Measurements from ENCODE around the gene NMS. TPM values are rescaled to one million over a fixed set of nuclear protein-coding genes. Genes with fewer than 3 reads are reported as not detected.

NMS gene
- total and polyA plus RNA-seq, 2 of the 13 experiments (the other 11 are each of a cell fraction or from before 2014, with no cell fraction given), result not detected

DNA sequence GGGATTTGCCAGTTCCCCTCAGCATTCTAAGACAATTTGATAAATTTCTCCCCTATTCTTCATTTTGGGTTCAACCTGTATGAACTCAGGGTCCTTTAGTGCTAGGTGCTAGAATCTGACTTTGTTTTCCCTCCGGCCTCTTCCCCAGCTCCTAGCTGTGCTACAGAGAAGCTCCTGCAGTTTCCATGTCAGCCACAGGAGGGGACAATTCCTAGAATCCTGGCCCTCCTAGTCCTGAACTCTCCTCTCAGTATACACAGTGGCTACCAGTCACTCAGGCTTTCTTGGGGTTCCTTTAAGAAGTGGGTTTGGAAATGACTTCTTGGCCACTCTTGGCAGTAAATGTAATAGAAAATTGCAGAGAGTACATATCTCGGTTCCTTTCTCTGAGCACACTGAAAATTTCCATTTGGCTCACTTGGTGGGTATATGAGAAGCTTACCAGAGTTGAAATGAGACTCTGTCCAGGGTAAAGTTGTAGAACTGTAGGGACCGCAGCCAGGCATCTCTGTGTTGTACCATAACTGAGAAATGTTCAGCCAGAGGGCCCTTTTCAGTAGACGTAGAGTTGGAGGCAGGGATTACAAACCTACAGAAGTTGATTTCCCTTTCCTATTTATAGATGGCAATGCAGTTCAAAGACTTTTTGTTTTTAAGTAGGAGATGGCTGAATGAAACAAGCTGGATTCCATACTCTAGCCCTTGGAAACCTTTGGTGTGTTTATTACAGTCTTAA, 47.8 kb upstream of the NMS start (continued):
- TF ChIP-seq, protein P1, sequence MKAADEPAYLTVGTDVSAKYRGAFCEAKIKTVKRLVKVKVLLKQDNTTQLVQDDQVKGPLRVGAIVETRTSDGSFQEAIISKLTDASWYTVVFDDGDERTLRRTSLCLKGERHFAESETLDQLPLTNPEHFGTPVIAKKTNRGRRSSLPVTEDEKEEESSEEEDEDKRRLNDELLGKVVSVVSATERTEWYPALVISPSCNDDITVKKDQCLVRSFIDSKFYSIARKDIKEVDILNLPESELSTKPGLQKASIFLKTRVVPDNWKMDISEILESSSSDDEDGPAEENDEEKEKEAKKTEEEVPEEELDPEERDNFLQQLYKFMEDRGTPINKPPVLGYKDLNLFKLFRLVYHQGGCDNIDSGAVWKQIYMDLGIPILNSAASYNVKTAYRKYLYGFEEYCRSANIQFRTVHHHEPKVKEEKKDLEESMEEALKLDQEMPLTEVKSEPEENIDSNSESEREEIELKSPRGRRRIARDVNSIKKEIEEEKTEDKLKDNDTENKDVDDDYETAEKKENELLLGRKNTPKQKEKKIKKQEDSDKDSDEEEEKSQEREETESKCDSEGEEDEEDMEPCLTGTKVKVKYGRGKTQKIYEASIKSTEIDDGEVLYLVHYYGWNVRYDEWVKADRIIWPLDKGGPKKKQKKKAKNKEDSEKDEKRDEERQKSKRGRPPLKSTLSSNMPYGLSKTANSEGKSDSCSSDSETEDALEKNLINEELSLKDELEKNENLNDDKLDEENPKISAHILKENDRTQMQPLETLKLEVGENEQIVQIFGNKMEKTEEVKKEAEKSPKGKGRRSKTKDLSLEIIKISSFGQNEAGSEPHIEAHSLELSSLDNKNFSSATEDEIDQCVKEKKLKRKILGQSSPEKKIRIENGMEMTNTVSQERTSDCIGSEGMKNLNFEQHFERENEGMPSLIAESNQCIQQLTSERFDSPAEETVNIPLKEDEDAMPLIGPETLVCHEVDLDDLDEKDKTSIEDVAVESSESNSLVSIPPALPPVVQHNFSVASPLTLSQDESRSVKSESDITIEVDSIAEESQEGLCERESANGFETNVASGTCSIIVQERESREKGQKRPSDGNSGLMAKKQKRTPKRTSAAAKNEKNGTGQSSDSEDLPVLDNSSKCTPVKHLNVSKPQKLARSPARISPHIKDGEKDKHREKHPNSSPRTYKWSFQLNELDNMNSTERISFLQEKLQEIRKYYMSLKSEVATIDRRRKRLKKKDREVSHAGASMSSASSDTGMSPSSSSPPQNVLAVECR (CRISPR knock-in tag; IDR thresholded peaks at IDR 0.05; ENCODE audit: borderline replicate concordance), result no peak
- TF ChIP-seq, protein P2, sequence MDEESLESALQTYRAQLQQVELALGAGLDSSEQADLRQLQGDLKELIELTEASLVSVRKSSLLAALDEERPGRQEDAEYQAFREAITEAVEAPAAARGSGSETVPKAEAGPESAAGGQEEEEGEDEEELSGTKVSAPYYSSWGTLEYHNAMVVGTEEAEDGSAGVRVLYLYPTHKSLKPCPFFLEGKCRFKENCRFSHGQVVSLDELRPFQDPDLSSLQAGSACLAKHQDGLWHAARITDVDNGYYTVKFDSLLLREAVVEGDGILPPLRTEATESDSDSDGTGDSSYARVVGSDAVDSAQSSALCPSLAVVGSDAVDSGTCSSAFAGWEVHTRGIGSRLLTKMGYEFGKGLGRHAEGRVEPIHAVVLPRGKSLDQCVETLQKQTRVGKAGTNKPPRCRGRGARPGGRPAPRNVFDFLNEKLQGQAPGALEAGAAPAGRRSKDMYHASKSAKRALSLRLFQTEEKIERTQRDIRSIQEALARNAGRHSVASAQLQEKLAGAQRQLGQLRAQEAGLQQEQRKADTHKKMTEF (CRISPR knock-in tag; IDR thresholded peaks at IDR 0.05), result no peak
- TF ChIP-seq KDM4B (CRISPR knock-in tag; IDR thresholded peaks at IDR 0.05), result no peak

DNA sequence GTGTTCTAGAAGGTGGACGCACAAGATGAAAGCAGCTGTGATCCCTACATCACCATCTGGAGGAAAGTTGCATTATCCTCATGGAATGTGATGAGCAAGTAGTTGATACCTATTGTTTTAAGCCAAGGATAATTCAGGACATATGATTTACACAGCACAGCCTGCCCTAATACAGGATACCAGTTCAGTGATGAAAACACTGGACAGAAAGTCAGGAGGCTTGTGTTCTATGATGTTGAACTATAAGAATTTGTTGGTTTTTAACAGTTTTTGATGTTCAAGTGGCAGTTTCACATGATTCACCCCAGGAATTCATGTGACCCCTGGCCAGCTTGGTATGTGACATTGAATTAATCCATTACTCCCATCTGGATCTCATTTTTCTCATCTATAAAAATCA, 46.7 kb upstream of the NMS start:
- H3K4me2 ChIP-seq (ENCODE audit: low read depth, low read length), result no peak overlapping the region

More for the DNA sequence above, 46.7 kb upstream of the NMS start:
- in situ Hi-C loops (cut with HindIII; ENCODE audit: extremely low pct_ligation_motif_present, low pct_unique_long_range_greater_than_20kb) (no loop called here), intact Hi-C loops (cut with micrococcal nuclease; ENCODE audit: unreplicated experiment) (no loop called here)
- Histone ChIP-seq H3K9ac (ENCODE audit: insufficient read depth, low read depth, low read length) (no peak overlapping the region), H3K27me3 (ENCODE audit: control insufficient read depth in 1 of 2, insufficient read depth in 2 of 2, low read length in 2 of 2) (peaks cover 0 to 5% of the 10 kb centered on the region in 2 experiments; a peak in 1 of 5 replicates), H3K36me3 (replicated peaks in 1 of 2; ENCODE audit: control insufficient read depth in 1 of 2, insufficient read depth in 2 of 2, low read length in 2 of 2) (no peaks in the 10 kb centered on the region), H3K9me3 (ENCODE audit: low read length) (no peaks in the 10 kb centered on the region), H4K20me1 (ENCODE audit: insufficient read depth, low read length) (no peaks in the 10 kb centered on the region), H3K79me2 (ENCODE audit: insufficient read depth, low read length) (no peaks in the 10 kb centered on the region), H3K4me1 (ENCODE audit: insufficient read depth, low read length) (peaks cover 2% of the 10 kb centered on the region), H3K27ac (ENCODE audit: extremely low read length, insufficient read depth, low read length) (no peak overlapping the region), H3K4me3 (replicated peaks in 1 of 3; ENCODE audit: insufficient read depth in 1 of 3, low read depth in 2 of 3, low read length in 3 of 3) (no peak overlapping the region), H2AFZ (ENCODE audit: low read length) (no peak overlapping the region)
- no peak for TF ChIP-seq HOXA5 (CRISPR knock-in tag; IDR thresholded peaks at IDR 0.05)
- TF ChIP-seq KLF15 (CRISPR knock-in tag; IDR thresholded peaks at IDR 0.05; ENCODE audit: borderline replicate concordance), result no peak
- no peak for TF ChIP-seq KLF9 (CRISPR knock-in tag; IDR thresholded peaks at IDR 0.05; ENCODE audit: low read depth)
- TF ChIP-seq ZNF253 (CRISPR knock-in tag; IDR thresholded peaks at IDR 0.05; ENCODE audit: borderline replicate concordance), result no peak
- FAIRE-seq (no peak), ATAC-seq (no peak), DNase-seq (ENCODE audit: low spot score) (no peak)
- no TSS peak for BruUV-seq (replicated peaks)
- CTCF ChIA-PET (ENCODE audit: low intra/inter-chr PET ratio, low total read pairs), result no interaction called here
- POLR2A ChIA-PET, result no interaction called here
- 36% methylated on average over 1 of the region's 1 CpG for WGBS (ENCODE audit: low lambda C conversion rate)
